ENCODE results near the gene PHF14. TPM values are rescaled to one million over a fixed set of nuclear protein-coding genes. Genes with fewer than 3 reads are reported as not detected.

PHF14 gene
- total and polyA plus RNA-seq, 2 donors (not counting 3 experiments of a cell fraction or from before 2014, with no cell fraction given): 8.8 to 43.4 TPM

GRCh38 chr7:10998996-10999757 lies 25.5 kb downstream of the PHF14 start:
- BruUV-seq (replicated peaks): no TSS peak
- CTCF ChIA-PET: no interaction called here
- no peak for FAIRE-seq
- Histone ChIP-seq H3K27ac (ENCODE audit: insufficient read depth, low read depth, low read length) (no peak overlapping the region), H3K27me3 (ENCODE audit: control insufficient read depth in 2 of 2, insufficient read depth in 2 of 2, low read length in 2 of 2) (no peaks in the 10 kb centered on the region), H3K9me1 (replicated peaks; ENCODE audit: control insufficient read depth, extremely low read depth, insufficient read depth, low read length) (no peaks in the 10 kb centered on the region), H3K4me1 (ENCODE audit: control insufficient read depth, extremely low read depth, insufficient read depth, low read length) (no peaks in the 10 kb centered on the region), H3K4me3 (replicated peaks in 1 of 3; ENCODE audit: insufficient read depth in 1 of 3, low read depth in 1 of 3, low read length in 3 of 3) (no peak overlapping the region), H2AFZ (ENCODE audit: low read depth, low read length) (no peak overlapping the region), H3K9me3 (replicated peaks; ENCODE audit: control insufficient read depth, insufficient read depth, low read length) (no peaks in the 10 kb centered on the region), H3K79me2 (ENCODE audit: control insufficient read depth, insufficient read depth, low read length) (peaks cover 37% of the 10 kb centered on the region), H3K4me2 (ENCODE audit: insufficient read depth, low read length) (no peak overlapping the region), H4K20me1 (replicated peaks; ENCODE audit: control insufficient read depth, extremely low read depth, insufficient read depth, low read length) (peaks cover 3% of the 10 kb centered on the region), H3K9ac (replicated peaks; ENCODE audit: extremely low read depth, insufficient read depth, low read length) (no peak overlapping the region), H3K36me3 (ENCODE audit: control insufficient read depth in 2 of 2, extremely low read depth in 1 of 2, insufficient read depth in 2 of 2, low read length in 2 of 2) (no peaks in the 10 kb centered on the region)
- dilution Hi-C loops (cut with MboI; ENCODE audit: extremely low pct_ligation_motif_present, low sequenced_read_pairs): no loop called here
- intact Hi-C loops (cut with micrococcal nuclease): no loop called here
- POLR2A ChIA-PET: no interaction called here
- TF ChIP-seq JUN (IDR thresholded peaks at IDR 0.05; ENCODE audit: borderline replicate concordance, insufficient read depth, insufficient read length, low read depth) (no peak), EZH2 (IDR thresholded peaks at IDR 0.05; ENCODE audit: borderline replicate concordance, low read depth, low read length, severe bottlenecking) (no peak), POLR2AphosphoS5 (IDR thresholded peaks at IDR 0.05; ENCODE audit: insufficient read depth, low read depth, low read length) (no peak), FOS (IDR thresholded peaks at IDR 0.05; ENCODE audit: borderline replicate concordance, insufficient read depth, low read length) (no peak), POLR2A (IDR thresholded peaks at IDR 0.05; ENCODE audit: low read depth, low read length) (no peak), GATA2 (IDR thresholded peaks at IDR 0.05; ENCODE audit: insufficient read depth, insufficient read length, low read depth, low read length) (no peak), MYC (IDR thresholded peaks at IDR 0.05; ENCODE audit: low read depth, low read length) (no peak), CTCF (IDR thresholded peaks at IDR 0.05; ENCODE audit: extremely low read depth in 1 of 2, insufficient read depth in 1 of 2, low read depth in 1 of 2, low read length in 2 of 2) (no peak), MAX (IDR thresholded peaks at IDR 0.05; ENCODE audit: insufficient read depth, insufficient read length) (no peak)
- no peak for DNase-seq (ENCODE audit: low read depth, low spot score)
